Tibial nerve (tissue), 4 donors: ENCODE measurements around the gene TPSG1.

Source experiments
- CTCF ChIP-seq, 5 experiments: fragments of 200-600 bp in 3 of 5; fragments of 450-650 bp in 2 of 5; sonication (generic) in 3 of 5; IDR thresholded peaks; one replicate each; pipeline ENCODE4 v1.5.1; 2016 to 2019; ENCODE audit warnings: antibody characterized with exemption in 5 of 5, mild to moderate bottlenecking in 3 of 5, moderate library complexity in 2 of 5
- EP300 ChIP-seq, 2 donors: sonication (generic); formaldehyde crosslinking; IDR thresholded peaks; one replicate each; pipeline ENCODE4 v1.6.1; 2017; ENCODE audit warnings: antibody characterized with exemption in 2 of 2, mild to moderate bottlenecking in 1 of 2
- POLR2A ChIP-seq, 2 donors: fragments of 450-650 bp; IDR thresholded peaks; one replicate each; pipeline ENCODE4 v1.6.1; 2017; ENCODE audit warnings: antibody characterized with exemption in 2 of 2, mild to moderate bottlenecking in 2 of 2, moderate library complexity in 2 of 2

- TF ChIP-seq CTCF (IDR thresholded peaks at IDR 0.05) (no peak), POLR2A (IDR thresholded peaks at IDR 0.05) (no peak), EP300 (IDR thresholded peaks at IDR 0.05) (no peak)
Observed at GRCh38 chr16:1237990-1238389, 12.9 kb upstream of the TPSG1 start.
